Naive thymus-derived CD4-positive, alpha-beta T cell (primary cell): ENCODE results near the gene GSS. TPM values are rescaled to one million over a fixed set of nuclear protein-coding genes. Genes with fewer than 3 reads are reported as not detected.

Experiments
- ATAC-seq: fragments of 150-1000 bp; cut with Tn5 transposase; 2 replicates; pipeline ENCODE4 v1.10.0; 2021; ENCODE audit warnings: mild to moderate bottlenecking, moderate library complexity
- CTCF ChIA-PET: fragments of 350-600 bp; sonication (Branson Sonifier 250); formaldehyde crosslinking; loops from one replicate; lab custom pipeline; 2021; ENCODE audit warnings: antibody characterized with exemption; lab: Charles Lee
- POLR2A ChIA-PET: fragments of 350-600 bp; sonication (Branson Sonifier 250); formaldehyde crosslinking; loops from one replicate; lab custom pipeline; 2021; ENCODE audit warnings: antibody characterized with exemption, inconsistent platforms; lab: Charles Lee
- DNase-seq, 9 donors: peaks; one replicate each; pipeline versions ENCODE4 v3.0.0 to v3.0.0-alpha.2; 2020 to 2022; ENCODE audit warnings: mixed read lengths in 1 of 9
- H3K27ac ChIP-seq: one replicate; pipeline ENCODE4 v1.7.0; 2013; ENCODE audit warnings: mild to moderate bottlenecking, low read depth, low read length, moderate library complexity
- H3K27me3 ChIP-seq, 2 donors: one replicate each; pipeline ENCODE4 v1.7.0; 2013; ENCODE audit warnings: low read length in 2 of 2, mild to moderate bottlenecking in 2 of 2, moderate library complexity in 2 of 2; ENCODE audit not compliant: control insufficient read depth in 2 of 2, insufficient read depth in 2 of 2
- H3K36me3 ChIP-seq, 3 experiments: 1 replicate in 2 of 3; 2 replicates in 1 of 3; pipeline ENCODE4 v1.7.0; 2013; ENCODE audit warnings: low read length in 3 of 3, mild to moderate bottlenecking in 3 of 3, moderate library complexity in 1 of 3; ENCODE audit not compliant: insufficient read depth in 3 of 3, control insufficient read depth in 2 of 3
- H3K4me1 ChIP-seq, 2 donors: one replicate each; pipeline ENCODE4 v1.7.0; 2013; ENCODE audit warnings: low read length in 2 of 2, mild to moderate bottlenecking in 2 of 2, moderate library complexity in 1 of 2; ENCODE audit not compliant: control insufficient read depth in 2 of 2, insufficient read depth in 2 of 2
- H3K4me3 ChIP-seq: 2 replicates; pipeline ENCODE4 v1.7.0; 2013; ENCODE audit warnings: mild to moderate bottlenecking, low read length
- H3K9me3 ChIP-seq, 3 experiments: 1 replicate in 2 of 3; 2 replicates in 1 of 3; pipeline ENCODE4 v1.7.0; 2013; ENCODE audit warnings: low read length in 3 of 3; ENCODE audit not compliant: control insufficient read depth in 2 of 3
- H3K27ac Mint-ChIP-seq, 9 donors: one replicate each; pipeline ENCODE4 v1.8.0; 2020 to 2022; ENCODE audit warnings: mixed read lengths in 9 of 9, mild to moderate bottlenecking in 8 of 9, moderate library complexity in 5 of 9, inconsistent platforms in 2 of 9
- H3K27me3 Mint-ChIP-seq, 5 donors: one replicate each; pipeline ENCODE4 v1.8.0; 2021 to 2022; ENCODE audit warnings: mixed read lengths in 5 of 5, mild to moderate bottlenecking in 1 of 5
- H3K36me3 Mint-ChIP-seq, 5 donors: one replicate each; pipeline ENCODE4 v1.8.0; 2020 to 2022; ENCODE audit warnings: mixed read lengths in 5 of 5, mild to moderate bottlenecking in 3 of 5, inconsistent platforms in 1 of 5
- H3K4me1 Mint-ChIP-seq, 7 donors: one replicate each; pipeline ENCODE4 v1.8.0; 2020 to 2022; ENCODE audit warnings: mixed read lengths in 7 of 7, mild to moderate bottlenecking in 3 of 7, inconsistent platforms in 1 of 7
- H3K4me3 Mint-ChIP-seq, 10 donors: one replicate each; pipeline ENCODE4 v1.8.0; 2020 to 2022; ENCODE audit warnings: mild to moderate bottlenecking in 10 of 10, mixed read lengths in 10 of 10, moderate library complexity in 6 of 10, inconsistent platforms in 2 of 10
- H3K9me3 Mint-ChIP-seq, 11 donors: one replicate each; pipeline ENCODE4 v1.8.0; 2020 to 2022; ENCODE audit warnings: mixed read lengths in 11 of 11, mild to moderate bottlenecking in 4 of 11, inconsistent platforms in 1 of 11, moderate library complexity in 1 of 11
- intact Hi-C, 2 donors: fragments of 100-400 bp; cut with micrococcal nuclease; formaldehyde crosslinking; loops; one replicate each; pipeline ENCODE4 v1.15.1; 2023
- polyA plus RNA-seq, 2 donors: library from polyadenylated mRNA; unstranded; fragments of 300-500 nt; fragmentation: Illumina TruSeq; gene quantifications; one replicate each; pipeline ENCODE4 v1.2.3, GENCODE V29; 2021
- total RNA-seq, 6 experiments: library from RNA in 5 of 6; stranded (reverse) in 5 of 6; gene quantifications; 1 replicate in 5 of 6; 2 replicates in 1 of 6; pipeline ENCODE4 v1.2.3 and lab custom pipeline; 2021 to 2026

The GSS gene
- total and polyA plus RNA-seq, 7 experiments from 2014 or later = 25.9 to 54.4 (median 35.5) TPM

- Histone ChIP-seq H3K36me3 (no peaks in the 10 kb centered on the region), H3K4me1 (no peaks in the 10 kb centered on the region), H3K27ac (no peak overlapping the region), H3K4me3 (no peak overlapping the region), H3K27me3 (no peaks in the 10 kb centered on the region), H3K9me3 (no peaks in the 10 kb centered on the region)
- DNase-seq = no peak
- Mint-ChIP-seq H3K27me3 (peaks cover 4 to 31% (median 8%) of the 10 kb centered on the region in 5 donors), H3K4me1 (peaks cover 0 to under 1% (median 0%) of the 10 kb centered on the region in 7 donors), H3K4me3 (no peak overlapping the region), H3K36me3 (no peaks in the 10 kb centered on the region), H3K9me3 (peaks cover 0 to 1% (median 0%) of the 10 kb centered on the region in 11 donors), H3K27ac (no peak overlapping the region)
- POLR2A ChIA-PET = no interaction called here
- CTCF ChIA-PET = interaction anchor here (0.7 kb wide), 1 partner anchor 131 kb away, joined by 3 read pairs; no protein-coding TSS in a partner anchor
- intact Hi-C loops = no loop called here
- no peak for ATAC-seq
Measured at GRCh38 chr20:34978092-34978744, 22.6 kb upstream of the GSS start.

GRCh38 chr20:34977365-34978091, 21.9 kb upstream of the GSS start:
- ATAC-seq = no peak
- H3K36me3 ChIP-seq = no peaks in the 10 kb centered on the region
- no peaks in the 10 kb centered on the region for H3K36me3 Mint-ChIP-seq
- no peak overlapping the region for H3K4me3 Mint-ChIP-seq
- H3K4me1 Mint-ChIP-seq = no peaks in the 10 kb centered on the region
- no peak overlapping the region for H3K4me3 ChIP-seq
- intact Hi-C loops = no loop called here
- no peaks in the 10 kb centered on the region for H3K27me3 ChIP-seq
- peaks cover 1 to 26% (median 5%) of the 10 kb centered on the region in 5 donors for H3K27me3 Mint-ChIP-seq
- H3K27ac ChIP-seq = no peak overlapping the region
- H3K4me1 ChIP-seq = no peaks in the 10 kb centered on the region
- DNase-seq = peak in 1 of 9 donors; percentile 2
- no peaks in the 10 kb centered on the region for H3K9me3 ChIP-seq
- no peak overlapping the region for H3K27ac Mint-ChIP-seq
- ChIA-PET POLR2A (no interaction called here), CTCF (interaction anchor here (0.7 kb wide), 1 partner anchor 131 kb away, joined by 3 read pairs; no protein-coding TSS in a partner anchor)
- H3K9me3 Mint-ChIP-seq = peaks cover 0 to 1% (median 0%) of the 10 kb centered on the region in 11 donors

GRCh38 chr20:34976286-34976685, 20.7 kb upstream of the GSS start:
- Histone ChIP-seq H3K9me3 (no peaks in the 10 kb centered on the region), H3K4me3 (no peak overlapping the region), H3K27ac (no peak overlapping the region), H3K27me3 (no peaks in the 10 kb centered on the region), H3K4me1 (no peaks in the 10 kb centered on the region), H3K36me3 (no peaks in the 10 kb centered on the region)
- Mint-ChIP-seq H3K4me3 (no peak overlapping the region), H3K27me3 (peaks cover 0 to 18% (median 2%) of the 10 kb centered on the region in 5 donors), H3K9me3 (peaks cover 0 to 1% (median 0%) of the 10 kb centered on the region in 11 donors), H3K4me1 (no peaks in the 10 kb centered on the region), H3K36me3 (no peaks in the 10 kb centered on the region), H3K27ac (no peak overlapping the region)
- ATAC-seq (no peak), DNase-seq (peak in 1 of 9 donors; percentile 3)
- ChIA-PET CTCF (no interaction called here), POLR2A (no interaction called here)
- intact Hi-C loops = no loop called here

DNA sequence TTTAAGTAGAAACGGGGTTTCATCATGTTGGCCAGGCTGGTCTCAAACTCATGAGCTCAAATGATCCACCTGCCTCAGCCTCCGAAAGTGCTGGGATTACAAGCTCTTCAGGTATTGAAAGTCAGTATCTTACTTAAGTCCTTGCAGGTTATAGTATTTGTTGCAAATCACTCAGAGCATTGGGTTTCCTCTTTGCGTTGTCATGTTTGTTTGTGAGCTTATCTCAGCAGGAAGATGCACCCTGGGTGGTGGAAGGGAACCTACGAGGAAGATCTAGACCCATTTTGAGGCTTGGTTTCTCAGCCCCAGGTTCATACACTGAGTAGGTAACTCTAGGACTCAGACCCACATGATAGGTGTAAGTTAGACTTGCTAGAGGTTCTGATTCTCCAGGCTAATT, 18.6 kb upstream of the GSS start:
- H3K9me3 ChIP-seq = no peaks in the 10 kb centered on the region
- no peak for DNase-seq
- Mint-ChIP-seq H3K27ac (no peak overlapping the region), H3K4me1 (no peaks in the 10 kb centered on the region), H3K4me3 (no peak overlapping the region), H3K27me3 (peaks cover 0 to 16% (median 2%) of the 10 kb centered on the region in 5 donors), H3K9me3 (no peaks in the 10 kb centered on the region), H3K36me3 (no peaks in the 10 kb centered on the region)
- H3K27ac ChIP-seq = no peak overlapping the region
- ATAC-seq = no peak
- CTCF ChIA-PET = no interaction called here
- intact Hi-C loops = no loop called here
- no peaks in the 10 kb centered on the region for H3K36me3 ChIP-seq
- H3K4me1 ChIP-seq = no peaks in the 10 kb centered on the region
- POLR2A ChIA-PET = interaction anchor here (0.6 to 0.7 kb wide), 2 partner anchors 43 to 132 kb away, joined by 4 to 5 read pairs; no protein-coding TSS in a partner anchor
- H3K4me3 ChIP-seq = no peak overlapping the region
- H3K27me3 ChIP-seq = no peaks in the 10 kb centered on the region

- DNase-seq (no peak), ATAC-seq (no peak)
- Histone ChIP-seq H3K4me1 (no peaks in the 10 kb centered on the region), H3K4me3 (no peak overlapping the region), H3K27me3 (no peaks in the 10 kb centered on the region), H3K36me3 (no peaks in the 10 kb centered on the region), H3K9me3 (no peaks in the 10 kb centered on the region), H3K27ac (no peak overlapping the region)
- H3K9me3 Mint-ChIP-seq = no peaks in the 10 kb centered on the region
- H3K4me3 Mint-ChIP-seq = no peak overlapping the region
- ChIA-PET CTCF (no interaction called here), POLR2A (no interaction called here)
- H3K4me1 Mint-ChIP-seq = no peaks in the 10 kb centered on the region
- H3K27me3 Mint-ChIP-seq = peaks cover 0 to 10% (median 2%) of the 10 kb centered on the region in 5 donors
- no peaks in the 10 kb centered on the region for H3K36me3 Mint-ChIP-seq
- intact Hi-C loops = no loop called here
- peak overlapping the region in 1 of 9 donors; percentile 18 for H3K27ac Mint-ChIP-seq
Measured at GRCh38 chr20:34971561-34972235, 16.1 kb upstream of the GSS start.

GRCh38 chr20:34970846-34971560, 15.4 kb upstream of the GSS start:
- Mint-ChIP-seq H3K27me3 (peaks cover 0 to 6% (median 2%) of the 10 kb centered on the region in 5 donors), H3K9me3 (no peaks in the 10 kb centered on the region), H3K36me3 (no peaks in the 10 kb centered on the region), H3K4me1 (no peaks in the 10 kb centered on the region), H3K4me3 (no peak overlapping the region), H3K27ac (no peak overlapping the region)
- no peaks in the 10 kb centered on the region for H3K4me1 ChIP-seq
- H3K36me3 ChIP-seq = no peaks in the 10 kb centered on the region
- DNase-seq (no peak), ATAC-seq (no peak)
- intact Hi-C loops = no loop called here
- no peaks in the 10 kb centered on the region for H3K9me3 ChIP-seq
- ChIA-PET CTCF (interaction anchor here (0.6 kb wide), 1 partner anchor 206 kb away, joined by 3 read pairs; no protein-coding TSS in a partner anchor), POLR2A (no interaction called here)
- no peaks in the 10 kb centered on the region for H3K27me3 ChIP-seq
- H3K27ac ChIP-seq = no peak overlapping the region
- H3K4me3 ChIP-seq = no peak overlapping the region
